NOMO-1 treated with DMSO at 0.1 percent for 48 hours (cell line): ENCODE data around the gene SLC19A2.

Source experiments
- DNase-seq: peaks from one replicate; lab custom pipeline; 2025; ENCODE audit not compliant: unreplicated experiment; lab: John Stamatoyannopoulos, UW

The SLC19A2 gene

DNA sequence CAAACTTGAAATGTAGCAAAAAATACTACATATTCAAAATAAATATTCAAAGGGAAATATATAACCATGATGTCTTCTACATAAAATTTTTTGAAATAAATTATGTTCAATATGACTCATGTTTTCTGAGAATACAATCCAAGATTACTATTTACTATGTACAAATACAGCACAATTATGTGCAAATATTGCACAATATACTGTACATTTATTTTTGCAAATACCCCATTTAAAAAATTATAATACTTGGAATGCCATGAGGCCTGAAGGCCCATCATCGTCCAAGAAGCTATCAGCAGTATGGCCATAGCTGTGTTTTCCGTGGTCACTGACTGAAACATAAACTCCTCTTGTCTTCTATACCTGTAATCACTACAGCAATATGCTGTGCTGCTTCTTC is 70.8 kb downstream of the SLC19A2 start:
- no peak for DNase-seq
